Measurements from ENCODE around the gene GRM7. TPM values are rescaled to one million over a fixed set of nuclear protein-coding genes. Genes with fewer than 3 reads are reported as not detected.

The GRM7 gene
- total RNA-seq, 2 experiments from 2014 or later, result not detected

DNA sequence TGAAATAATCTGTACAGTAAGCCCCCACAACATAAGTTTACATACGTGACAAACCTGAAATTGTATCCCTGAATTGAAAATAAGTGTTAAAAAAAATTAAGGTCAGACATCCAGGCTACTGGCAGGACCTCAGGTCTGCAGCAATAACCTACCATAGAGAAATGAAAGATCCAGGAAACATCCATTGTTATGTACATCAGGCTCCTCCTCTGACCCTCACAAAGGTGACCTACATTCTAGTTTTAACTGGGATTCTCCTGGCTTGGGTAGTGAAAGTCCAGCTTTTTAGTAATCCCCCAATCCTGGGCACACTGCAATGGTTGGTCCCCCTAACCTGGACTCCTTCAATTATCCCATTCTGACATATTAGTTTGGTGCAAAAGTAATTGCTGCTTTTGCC, 891.1 kb downstream of the GRM7 start:
- Mint-ChIP-seq H3K9me3 (peaks cover 2% of the 10 kb centered on the region), H3K4me1 (ENCODE audit: low read depth) (peaks cover 2% of the 10 kb centered on the region), H3K27me3 (no peaks in the 10 kb centered on the region), H3K36me3 (ENCODE audit: low read depth) (no peaks in the 10 kb centered on the region), H3K27ac (no peak overlapping the region), H3K4me3 (no peak overlapping the region)
- POLR2A ChIA-PET, result no interaction called here
- TF ChIP-seq, protein P1, sequence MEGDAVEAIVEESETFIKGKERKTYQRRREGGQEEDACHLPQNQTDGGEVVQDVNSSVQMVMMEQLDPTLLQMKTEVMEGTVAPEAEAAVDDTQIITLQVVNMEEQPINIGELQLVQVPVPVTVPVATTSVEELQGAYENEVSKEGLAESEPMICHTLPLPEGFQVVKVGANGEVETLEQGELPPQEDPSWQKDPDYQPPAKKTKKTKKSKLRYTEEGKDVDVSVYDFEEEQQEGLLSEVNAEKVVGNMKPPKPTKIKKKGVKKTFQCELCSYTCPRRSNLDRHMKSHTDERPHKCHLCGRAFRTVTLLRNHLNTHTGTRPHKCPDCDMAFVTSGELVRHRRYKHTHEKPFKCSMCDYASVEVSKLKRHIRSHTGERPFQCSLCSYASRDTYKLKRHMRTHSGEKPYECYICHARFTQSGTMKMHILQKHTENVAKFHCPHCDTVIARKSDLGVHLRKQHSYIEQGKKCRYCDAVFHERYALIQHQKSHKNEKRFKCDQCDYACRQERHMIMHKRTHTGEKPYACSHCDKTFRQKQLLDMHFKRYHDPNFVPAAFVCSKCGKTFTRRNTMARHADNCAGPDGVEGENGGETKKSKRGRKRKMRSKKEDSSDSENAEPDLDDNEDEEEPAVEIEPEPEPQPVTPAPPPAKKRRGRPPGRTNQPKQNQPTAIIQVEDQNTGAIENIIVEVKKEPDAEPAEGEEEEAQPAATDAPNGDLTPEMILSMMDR (IDR thresholded peaks at IDR 0.05), result no peak
- intact Hi-C loops (cut with micrococcal nuclease), result no loop called here
- no peak for DNase-seq
- CTCF ChIA-PET, result no interaction called here
- no peak for ATAC-seq

- ChIA-PET CTCF (no interaction called here), POLR2A (no interaction called here)
- intact Hi-C loops (cut with micrococcal nuclease), result no loop called here
- no peak overlapping the region for H3K4me3 Mint-ChIP-seq
- H3K4me1 Mint-ChIP-seq (ENCODE audit: low read depth), result peaks cover 2% of the 10 kb centered on the region
- ATAC-seq (no peak), DNase-seq (no peak)
- no peaks in the 10 kb centered on the region for H3K36me3 Mint-ChIP-seq (ENCODE audit: low read depth)
- peaks cover 4% of the 10 kb centered on the region for H3K9me3 Mint-ChIP-seq
- no peaks in the 10 kb centered on the region for H3K27me3 Mint-ChIP-seq
- H3K27ac Mint-ChIP-seq, result no peak overlapping the region
- TF ChIP-seq, protein P1 (IDR thresholded peaks at IDR 0.05), result no peak
These were observed 893.9 kb downstream of the GRM7 start for GRCh38 chr3:7754653-7755441.

GRCh38 chr3:7759630-7760029, 898.7 kb downstream of the GRM7 start:
- ATAC-seq (no peak), DNase-seq (no peak)
- TF ChIP-seq, protein P1 (IDR thresholded peaks at IDR 0.05), result no peak
- H3K4me3 Mint-ChIP-seq, result no peak overlapping the region
- H3K27ac Mint-ChIP-seq, result no peak overlapping the region
- no peaks in the 10 kb centered on the region for H3K27me3 Mint-ChIP-seq
- H3K9me3 Mint-ChIP-seq, result peaks cover 11% of the 10 kb centered on the region
- intact Hi-C loops (cut with micrococcal nuclease), result no loop called here
- ChIA-PET POLR2A (no interaction called here), CTCF (no interaction called here)
- no peaks in the 10 kb centered on the region for H3K4me1 Mint-ChIP-seq (ENCODE audit: low read depth)
- no peaks in the 10 kb centered on the region for H3K36me3 Mint-ChIP-seq (ENCODE audit: low read depth)

DNA sequence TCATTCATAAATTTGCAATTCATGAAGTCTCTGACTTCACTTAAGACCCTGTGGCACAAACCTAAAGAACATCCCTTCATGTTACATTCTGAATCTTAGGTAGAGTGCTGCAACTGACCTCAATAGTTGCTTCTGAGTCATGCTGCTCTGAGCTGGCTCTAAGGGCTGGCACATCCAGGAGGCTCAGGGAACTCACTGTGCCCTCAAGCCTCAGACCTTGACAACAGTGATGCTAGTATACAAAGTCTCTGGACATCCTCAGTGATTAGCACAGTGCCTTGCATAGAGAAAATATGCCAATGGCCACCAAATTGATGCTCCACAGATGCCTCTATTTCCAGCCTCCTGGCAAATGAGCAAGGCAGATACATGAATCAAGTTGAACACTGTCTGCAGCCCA, 899.8 kb downstream of the GRM7 start:
- Mint-ChIP-seq H3K36me3 (ENCODE audit: low read depth) (no peaks in the 10 kb centered on the region), H3K9me3 (peaks cover 11% of the 10 kb centered on the region), H3K27ac (no peak overlapping the region), H3K4me1 (ENCODE audit: low read depth) (no peaks in the 10 kb centered on the region), H3K4me3 (no peak overlapping the region), H3K27me3 (no peaks in the 10 kb centered on the region)
- TF ChIP-seq, protein P1 (IDR thresholded peaks at IDR 0.05), result no peak
- no peak for DNase-seq
- ChIA-PET POLR2A (no interaction called here), CTCF (no interaction called here)
- no peak for ATAC-seq
- intact Hi-C loops (cut with micrococcal nuclease), result no loop called here

DNA sequence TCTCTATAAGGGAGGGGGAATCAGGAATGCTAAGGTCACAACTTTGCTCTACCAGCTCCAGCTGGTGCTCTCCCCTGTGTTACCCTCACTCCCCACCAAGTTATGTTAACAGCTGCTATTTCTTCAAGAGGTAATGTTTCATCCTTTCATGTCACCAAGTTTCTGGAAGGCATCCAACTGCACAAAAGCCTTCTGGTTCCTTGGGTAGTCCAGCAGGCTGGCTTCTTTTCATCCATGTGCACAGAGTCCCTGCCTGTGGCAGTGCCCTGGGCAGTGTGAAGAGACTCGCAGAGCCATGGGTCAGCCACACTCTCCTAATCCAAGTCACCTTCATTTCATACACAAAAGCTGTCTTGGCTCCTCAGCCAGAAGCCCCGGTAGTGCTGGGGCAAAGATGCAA, 903.2 kb downstream of the GRM7 start:
- ChIA-PET CTCF (no interaction called here), POLR2A (no interaction called here)
- TF ChIP-seq, protein P1 (IDR thresholded peaks at IDR 0.05), result no peak
- H3K27ac Mint-ChIP-seq, result no peak overlapping the region
- H3K27me3 Mint-ChIP-seq, result no peaks in the 10 kb centered on the region
- H3K4me3 Mint-ChIP-seq, result no peak overlapping the region
- no peaks in the 10 kb centered on the region for H3K4me1 Mint-ChIP-seq (ENCODE audit: low read depth)
- H3K36me3 Mint-ChIP-seq (ENCODE audit: low read depth), result no peaks in the 10 kb centered on the region
- ATAC-seq, result no peak
- intact Hi-C loops (cut with micrococcal nuclease), result no loop called here
- DNase-seq, result no peak
- H3K9me3 Mint-ChIP-seq, result peaks cover 9% of the 10 kb centered on the region
